Karpas-422 (cell line): ENCODE results near the gene SETDB1. TPM values are rescaled to one million over a fixed set of nuclear protein-coding genes. Genes with fewer than 3 reads are reported as not detected.

Source experiments
- DNase-seq: peaks from one replicate; pipeline ENCODE4 v3.0.0-alpha.2; 2015
- H2AFZ ChIP-seq: fragments of 200-600 bp; sonication (generic); 2 replicates; pipeline ENCODE4 v1.6.1; 2014; ENCODE audit warnings: antibody characterized with exemption, low read length, mixed read lengths
- H3K27ac ChIP-seq: fragments of 200-600 bp; sonication (generic); 2 replicates; pipeline ENCODE4 v1.5.1; 2014; ENCODE audit warnings: mild to moderate bottlenecking, low read length, moderate library complexity
- H3K27me3 ChIP-seq: fragments of 200-600 bp; sonication (generic); 2 replicates; pipeline ENCODE4 v1.6.1; 2014; ENCODE audit warnings: low read length, mixed read lengths
- H3K36me3 ChIP-seq: fragments of 200-600 bp; sonication (generic); 2 replicates; pipeline ENCODE4 v1.6.1; 2014; ENCODE audit warnings: low read length, mixed read lengths; ENCODE audit not compliant: insufficient read depth
- H3K4me1 ChIP-seq: fragments of 200-600 bp; sonication (generic); 2 replicates; pipeline ENCODE4 v1.6.1; 2014; ENCODE audit warnings: mild to moderate bottlenecking, low read length, mixed read lengths
- H3K4me2 ChIP-seq: fragments of 200-600 bp; sonication (generic); 2 replicates; pipeline ENCODE4 v1.6.1; 2014; ENCODE audit warnings: low read length, low read depth, mild to moderate bottlenecking; ENCODE audit not compliant: poor library complexity, severe bottlenecking
- H3K4me3 ChIP-seq: fragments of 200-600 bp; sonication (generic); 2 replicates; pipeline ENCODE4 v1.5.1; 2014; ENCODE audit warnings: mild to moderate bottlenecking, antibody characterized with exemption, low read length, mixed read lengths
- H3K79me2 ChIP-seq: fragments of 200-600 bp; sonication (generic); 2 replicates; pipeline ENCODE4 v1.6.1; 2014; ENCODE audit warnings: mild to moderate bottlenecking, low read length, mixed read lengths
- H3K9ac ChIP-seq: fragments of 200-600 bp; sonication (generic); 2 replicates; pipeline ENCODE4 v1.6.0; 2014; ENCODE audit warnings: low read length
- H3K9me2 ChIP-seq: fragments of 200-600 bp; sonication (generic), shearing (Covaris generic); replicated peaks from 2 replicates; pipeline ENCODE4 v1.6.0; 2014; ENCODE audit warnings: mild to moderate bottlenecking, low read length, moderate library complexity; ENCODE audit not compliant: insufficient read depth
- H3K9me3 ChIP-seq: fragments of 300-700, 200-600 bp; sonication (generic); 2 replicates; pipeline ENCODE4 v1.6.1; 2014; ENCODE audit warnings: low read length, mixed read lengths
- H4K20me1 ChIP-seq: fragments of 200-600 bp; sonication (generic); 2 replicates; pipeline ENCODE4 v1.6.1; 2014; ENCODE audit warnings: mild to moderate bottlenecking, antibody characterized with exemption, low read length, low read depth; ENCODE audit not compliant: insufficient read depth
- total RNA-seq: library from RNA; depleted of rRNA; stranded (reverse); fragments of >200 nt; shearing (Covaris generic); gene quantifications from 2 replicates; pipeline ENCODE4 v1.2.3, GENCODE V29; 2014; ENCODE audit warnings: low replicate concordance

SETDB1 gene
- total RNA-seq, 1 experiment from 2014 or later, result 60.1 TPM

DNA sequence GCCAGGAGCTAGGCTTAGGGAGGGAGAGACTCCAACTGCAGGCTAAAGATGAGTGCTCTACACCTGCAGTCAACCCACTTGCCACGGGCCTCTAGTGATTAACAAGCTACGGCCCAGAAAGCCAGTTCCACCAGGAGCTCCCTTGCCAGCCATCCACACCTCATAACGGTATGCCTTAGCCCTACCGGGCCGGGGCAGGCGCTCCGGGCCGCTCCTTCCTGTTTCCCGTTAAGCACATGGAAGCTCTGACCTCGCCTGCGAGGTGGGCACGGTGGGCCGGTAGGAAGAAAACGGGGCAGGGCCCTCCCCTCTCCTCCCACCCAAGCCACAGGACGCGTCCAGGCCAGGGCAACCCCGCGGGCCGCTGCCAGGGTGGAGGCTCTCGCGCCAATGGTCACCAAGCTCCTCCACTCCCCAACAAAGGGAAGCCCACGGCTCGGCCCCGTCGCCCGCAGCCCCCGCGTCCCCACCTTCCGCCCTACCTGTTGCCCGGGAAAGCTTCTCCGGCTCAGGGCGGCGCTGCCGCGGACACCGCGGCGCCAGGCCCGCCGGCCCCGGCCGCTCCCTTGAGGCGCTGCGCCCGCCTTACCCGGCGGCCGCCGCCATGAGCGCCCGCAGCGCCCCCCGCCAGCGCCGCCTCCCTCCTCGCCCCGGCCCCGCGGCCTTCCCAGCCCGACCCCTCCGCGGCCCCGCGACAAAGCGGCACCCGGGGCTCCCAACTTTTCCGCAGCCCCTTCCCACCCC, 47.8 kb downstream of the SETDB1 start:
- Histone ChIP-seq H3K27me3 (no peaks in the 10 kb centered on the region), H3K9ac (peak overlapping the region; percentile 82), H3K36me3 (peaks cover 5% of the 10 kb centered on the region; the same call in 1 of the 2 replicates), H3K9me2 (no peaks in the 10 kb centered on the region), H3K4me3 (peak overlapping the region; percentile 74), H3K27ac (peak overlapping the region; percentile 80), H2AFZ (no peak overlapping the region), H3K4me2 (peak overlapping the region; percentile 85), H3K79me2 (peaks cover 51% of the 10 kb centered on the region), H3K9me3 (no peaks in the 10 kb centered on the region), H3K4me1 (peaks cover 49% of the 10 kb centered on the region), H4K20me1 (peaks cover 23% of the 10 kb centered on the region)
- DNase-seq, result peak; percentile 83

DNA sequence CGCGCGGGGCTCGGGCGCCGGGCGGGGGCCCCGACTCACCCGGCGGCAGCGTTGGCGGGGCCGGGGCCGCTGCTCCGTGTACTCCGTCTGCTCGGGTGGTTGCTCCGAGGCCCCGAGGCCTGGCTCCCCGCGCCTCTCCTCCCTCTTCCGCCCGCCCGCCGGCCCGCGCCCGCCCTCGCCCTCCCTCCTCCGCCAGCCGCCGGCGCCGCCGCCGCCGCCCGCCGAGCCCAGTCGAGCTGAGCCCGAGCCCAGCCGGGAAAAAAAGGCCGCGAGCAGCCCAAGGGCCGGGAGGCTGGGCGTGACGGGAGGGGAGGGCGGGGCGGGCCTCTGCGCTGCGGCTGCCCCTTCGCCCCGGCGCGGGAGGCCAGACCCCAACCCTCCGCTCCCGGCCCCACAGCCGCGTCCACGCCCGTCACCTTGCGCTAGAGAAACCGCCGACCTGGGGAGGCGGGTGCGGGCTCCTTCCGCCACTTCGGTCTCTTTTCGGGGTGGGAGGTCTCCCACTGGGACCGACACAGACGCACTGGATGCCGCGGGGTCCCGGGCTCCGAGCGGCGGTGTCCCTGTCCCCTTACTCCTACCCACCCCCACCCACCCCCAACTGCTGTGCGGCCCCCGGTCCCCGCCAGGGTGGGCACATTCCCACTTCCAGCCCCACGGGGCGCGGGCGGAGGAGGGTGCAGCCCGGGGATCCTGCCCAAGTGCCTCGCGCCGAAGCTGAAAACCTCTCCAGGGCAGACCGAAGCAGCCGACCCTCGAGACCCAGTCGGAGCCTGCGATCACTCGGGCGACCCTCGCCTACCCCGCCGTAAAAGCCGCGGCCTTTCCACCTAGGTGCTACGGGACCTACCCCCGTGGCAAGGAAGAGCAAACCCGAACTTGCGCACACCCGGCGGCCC, 48.7 kb downstream of the SETDB1 start, which contains the start of gene CERS2:
Gene CERS2 (minus strand): TSS at position 256 of the 899 bp plus-strand sequence. CDS start 5,745 bp downstream, outside the sequence.
- Histone ChIP-seq H3K9me3 (no peaks in the 10 kb centered on the region), H4K20me1 (peaks cover 23% of the 10 kb centered on the region), H3K27me3 (no peaks in the 10 kb centered on the region), H3K9ac (peak within 1 kb of the TSS; percentile 82), H2AFZ (no peak within 1 kb of the TSS; the same call in 1 of the 2 replicates), H3K9me2 (no peaks in the 10 kb centered on the region), H3K79me2 (peaks cover 43% of the 10 kb centered on the region), H3K4me1 (peaks cover 56% of the 10 kb centered on the region), H3K27ac (peak within 1 kb of the TSS; percentile 80), H3K4me3 (peak within 1 kb of the TSS; percentile 74), H3K4me2 (peak within 1 kb of the TSS; percentile 85), H3K36me3 (peaks cover 5% of the 10 kb centered on the region; the same call in 1 of the 2 replicates)
- peak; percentile 89 for DNase-seq

- Histone ChIP-seq H3K9ac (no peak overlapping the region), H3K27me3 (no peaks in the 10 kb centered on the region), H3K4me1 (peaks cover 45% of the 10 kb centered on the region), H3K4me2 (no peak overlapping the region), H3K4me3 (no peak overlapping the region), H4K20me1 (peaks cover 13% of the 10 kb centered on the region), H2AFZ (no peak overlapping the region), H3K9me3 (no peaks in the 10 kb centered on the region), H3K9me2 (no peaks in the 10 kb centered on the region), H3K79me2 (peaks cover 27% of the 10 kb centered on the region), H3K27ac (no peak overlapping the region), H3K36me3 (peaks cover 3% of the 10 kb centered on the region; the same call in 1 of the 2 replicates)
- no peak for DNase-seq
Observed at GRCh38 chr1:150976401-150976821, 50.2 kb downstream of the SETDB1 start.

GRCh38 chr1:150976879-150977694, 50.9 kb downstream of the SETDB1 start:
- Histone ChIP-seq H3K9me2 (no peaks in the 10 kb centered on the region), H3K27ac (peak overlapping the region; percentile 4; the same call in 1 of the 2 replicates), H3K4me3 (peak overlapping the region; percentile 56), H3K79me2 (peaks cover 21% of the 10 kb centered on the region), H3K27me3 (no peaks in the 10 kb centered on the region), H4K20me1 (peaks cover 7% of the 10 kb centered on the region; the same call in 1 of the 2 replicates), H3K4me1 (peaks cover 38% of the 10 kb centered on the region), H3K9me3 (no peaks in the 10 kb centered on the region), H3K36me3 (no peaks in the 10 kb centered on the region), H3K9ac (peak overlapping the region; percentile 60), H3K4me2 (peak overlapping the region; percentile 63), H2AFZ (no peak overlapping the region)
- DNase-seq, result peak; percentile 86

GRCh38 chr1:150979092-150980056, 53.2 kb downstream of the SETDB1 start:
- peak overlapping the region; percentile 47 for H3K9ac ChIP-seq
- peak overlapping the region; percentile 31; the same call in 1 of the 2 replicates for H2AFZ ChIP-seq
- H3K4me3 ChIP-seq, result peak overlapping the region; percentile 49; the same call in 1 of the 2 replicates
- no peaks in the 10 kb centered on the region for H3K9me2 ChIP-seq
- H3K4me1 ChIP-seq, result peaks cover 26% of the 10 kb centered on the region
- H3K9me3 ChIP-seq, result no peaks in the 10 kb centered on the region
- no peaks in the 10 kb centered on the region for H3K79me2 ChIP-seq
- no peaks in the 10 kb centered on the region for H4K20me1 ChIP-seq
- no peak overlapping the region for H3K27ac ChIP-seq
- no peaks in the 10 kb centered on the region for H3K27me3 ChIP-seq
- peak overlapping the region; percentile 54 for H3K4me2 ChIP-seq
- no peaks in the 10 kb centered on the region for H3K36me3 ChIP-seq
- peak; percentile 97 for DNase-seq

DNA sequence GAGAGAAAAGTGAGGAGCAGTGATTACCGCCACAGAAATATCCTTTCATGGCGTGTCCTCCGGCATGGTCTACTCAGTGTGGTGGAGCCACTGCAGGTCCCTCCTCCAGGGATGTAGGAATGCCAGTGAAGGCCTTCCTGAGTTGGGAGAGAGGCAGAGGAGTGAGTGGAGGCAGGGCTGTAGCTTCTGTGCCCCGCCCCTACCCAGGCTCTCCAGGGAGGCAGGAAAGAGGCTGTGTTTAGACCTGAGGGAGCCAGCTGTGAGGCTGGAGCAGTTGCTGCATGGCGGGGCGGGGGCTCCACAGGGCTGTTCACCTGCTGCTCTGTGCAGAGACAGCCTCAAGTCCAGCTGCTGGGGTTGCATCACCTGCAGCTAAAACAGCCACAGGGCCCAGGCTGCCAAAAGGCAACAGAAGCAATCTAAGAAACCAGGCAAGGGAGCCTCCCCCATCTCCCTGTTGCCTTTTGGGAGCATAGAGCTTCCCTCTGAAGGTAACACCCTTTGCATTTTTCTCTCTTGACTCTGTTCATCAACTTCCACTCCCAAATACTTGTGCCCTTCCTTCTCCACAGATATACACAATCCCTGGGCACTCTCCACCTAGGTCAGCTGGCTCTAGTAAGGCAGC, 55.1 kb downstream of the SETDB1 start:
- H3K4me2 ChIP-seq, result no peak overlapping the region
- H3K9me3 ChIP-seq, result no peaks in the 10 kb centered on the region
- DNase-seq, result no peak
- H2AFZ ChIP-seq, result no peak overlapping the region
- H4K20me1 ChIP-seq, result no peaks in the 10 kb centered on the region
- H3K4me1 ChIP-seq, result peaks cover 27% of the 10 kb centered on the region
- H3K27me3 ChIP-seq, result no peaks in the 10 kb centered on the region
- H3K9ac ChIP-seq, result no peak overlapping the region
- no peak overlapping the region for H3K27ac ChIP-seq
- no peak overlapping the region for H3K4me3 ChIP-seq
- no peaks in the 10 kb centered on the region for H3K36me3 ChIP-seq
- H3K79me2 ChIP-seq, result no peaks in the 10 kb centered on the region
- no peaks in the 10 kb centered on the region for H3K9me2 ChIP-seq
